ENCODE measurements around the gene HS1BP3. TPM values are rescaled to one million over a fixed set of nuclear protein-coding genes. Genes with fewer than 3 reads are reported as not detected.

HS1BP3 gene
- total and polyA plus RNA-seq, 2 of the 13 experiments (the other 11 are each of a cell fraction or from before 2014, with no cell fraction given): 15.2 to 22.0 TPM

GRCh38 chr2:20675701-20676352 lies 24.9 kb upstream of the HS1BP3 start (continued):
- TF ChIP-seq REST (IDR thresholded peaks at IDR 0.05; ENCODE audit: borderline replicate concordance in 1 of 2, low read depth in 1 of 2, low read length in 2 of 2) (no peak; a peak in 1 of 4 replicates), ZNF891 (CRISPR knock-in tag; IDR thresholded peaks at IDR 0.05) (peak; percentile 61; the same call in 1 of the 2 replicates), GRHL1 (CRISPR knock-in tag; conservative IDR thresholded peaks at IDR 0.05) (no peak), EP300 (IDR thresholded peaks at IDR 0.05; ENCODE audit: low read depth in 2 of 2, low read length in 2 of 2) (0 out of 4 replicates have a peak, but pooled peaks of 1 of the 2 experiments have one; percentile 7), EP300 (CRISPR knock-in tag; IDR thresholded peaks at IDR 0.05; ENCODE audit: borderline replicate concordance) (no peak), HES4 (CRISPR knock-in tag; IDR thresholded peaks at IDR 0.05; ENCODE audit: borderline replicate concordance) (no peak), TERF1 (CRISPR knock-in tag; IDR thresholded peaks at IDR 0.05) (no peak), SP5 (CRISPR knock-in tag; IDR thresholded peaks at IDR 0.05; ENCODE audit: borderline replicate concordance, low read depth) (0 out of 2 replicates have a peak, but pooled peaks have one; percentile 66), ZNF558 (CRISPR knock-in tag; IDR thresholded peaks at IDR 0.05; ENCODE audit: borderline replicate concordance) (no peak), PRDM4 (CRISPR knock-in tag; IDR thresholded peaks at IDR 0.05; ENCODE audit: borderline replicate concordance) (no peak), PCBP2 (optimal IDR thresholded peaks at IDR 0.05; ENCODE audit: low read depth, low read length, poor library complexity, severe bottlenecking) (no peak), ASH2L (IDR thresholded peaks at IDR 0.05; ENCODE audit: insufficient read length, low read depth, low read length) (peak; percentile 97), ZNF850 (CRISPR knock-in tag; conservative IDR thresholded peaks at IDR 0.05) (no peak), MTA3 (CRISPR knock-in tag; IDR thresholded peaks at IDR 0.05) (no peak), ZNF280B (CRISPR knock-in tag; IDR thresholded peaks at IDR 0.05; ENCODE audit: borderline replicate concordance) (peak; percentile 61), JUNB (CRISPR knock-in tag; IDR thresholded peaks at IDR 0.05; ENCODE audit: borderline replicate concordance) (no peak), KLF16 (CRISPR knock-in tag; IDR thresholded peaks at IDR 0.05) (0 out of 4 replicates have a peak, but pooled peaks of 1 of the 2 experiments have one; percentile 41)

Data from HepG2 (cell line).